Neural progenitor cell (in vitro differentiated cells): ENCODE data around the gene TRPV2. TPM values are rescaled to one million over a fixed set of nuclear protein-coding genes. Genes with fewer than 3 reads are reported as not detected.
"Not testable (repeated sequence)": the region's sequence is repeated elsewhere in the genome, so short reads cannot be mapped to it uniquely, and the experiment has no call there.

ENCODE experiments used
- DNase-seq: peaks from one replicate; pipeline ENCODE4 v3.0.0-alpha.2; 2016; ENCODE audit warnings: low spot score
- H2AFZ ChIP-seq: fragments of 200-600 bp; sonication (generic); replicated peaks from 2 replicates; pipeline ENCODE4 v1.6.1; 2016; ENCODE audit warnings: antibody characterized with exemption
- H3F3A ChIP-seq: fragments of 200-600 bp; sonication (generic); 2 replicates; pipeline ENCODE4 v1.6.1; 2016; ENCODE audit warnings: antibody characterized with exemption, low read depth
- H3K27ac ChIP-seq: fragments of 200-600 bp; sonication (generic); 2 replicates; pipeline ENCODE4 v1.5.1; 2016; ENCODE audit warnings: mild to moderate bottlenecking
- H3K27me3 ChIP-seq: fragments of 200-600 bp; sonication (generic); 2 replicates; pipeline ENCODE4 v1.6.1; 2016; ENCODE audit warnings: mild to moderate bottlenecking, moderate library complexity
- H3K36me3 ChIP-seq: fragments of 200-600 bp; sonication (generic); 2 replicates; pipeline ENCODE4 v1.5.1; 2016
- H3K4me1 ChIP-seq: fragments of 200-600 bp; sonication (generic); 2 replicates; pipeline ENCODE4 v1.6.1; 2016; ENCODE audit warnings: mixed run types
- H3K4me2 ChIP-seq: fragments of 200-600 bp; sonication (generic); 2 replicates; pipeline ENCODE4 v1.6.1; 2016
- H3K4me3 ChIP-seq: fragments of 200-600 bp; sonication (generic); 2 replicates; pipeline ENCODE4 v1.5.1; 2016
- H3K79me2 ChIP-seq: fragments of 200-600 bp; sonication (generic); 2 replicates; pipeline ENCODE4 v1.6.1; 2016; ENCODE audit warnings: low read depth
- H3K9ac ChIP-seq: fragments of 200-600 bp; sonication (generic); 2 replicates; pipeline ENCODE4 v1.6.1; 2016
- H3K9me3 ChIP-seq: fragments of 200-600 bp; sonication (generic); 2 replicates; pipeline ENCODE4 v1.5.1; 2016; ENCODE audit warnings: low read depth
- H4K20me1 ChIP-seq: fragments of 200-600 bp; sonication (generic); 2 replicates; pipeline ENCODE4 v1.6.1; 2016; ENCODE audit warnings: low read depth
- H3K27ac Mint-ChIP-seq: 3 replicates; pipeline ENCODE4 v1.8.0; 2021; ENCODE audit warnings: mixed read lengths
- H3K27me3 Mint-ChIP-seq: 2 replicates; pipeline ENCODE4 v1.8.0; 2022; ENCODE audit warnings: low read depth, mild to moderate bottlenecking, inconsistent platforms, moderate library complexity, mixed read lengths; ENCODE audit not compliant: insufficient read depth
- H3K36me3 Mint-ChIP-seq: 3 replicates; pipeline ENCODE4 v1.8.0; 2021; ENCODE audit warnings: mixed read lengths
- H3K4me1 Mint-ChIP-seq: 3 replicates; pipeline ENCODE4 v1.8.0; 2021; ENCODE audit warnings: mixed read lengths
- H3K4me3 Mint-ChIP-seq: 3 replicates; pipeline ENCODE4 v1.8.0; 2021; ENCODE audit warnings: mild to moderate bottlenecking, moderate library complexity, mixed read lengths
- H3K9me3 Mint-ChIP-seq: 3 replicates; pipeline ENCODE4 v1.8.0; 2020; ENCODE audit warnings: mixed read lengths
- EZH2 ChIP-seq: fragments of 200-600 bp; sonication (generic); IDR thresholded peaks from 2 replicates; pipeline ENCODE4 v1.6.1; 2017; ENCODE audit warnings: antibody characterized with exemption, mild to moderate bottlenecking, moderate library complexity
- EZH2phosphoT487 ChIP-seq: fragments of 200-600 bp; sonication (generic); IDR thresholded peaks from 2 replicates; pipeline ENCODE4 v1.6.1; 2017; ENCODE audit warnings: antibody characterized with exemption
- total RNA-seq: library from RNA; depleted of rRNA; stranded (reverse); fragments of >200 nt; gene quantifications from 2 replicates; pipeline ENCODE4 v1.2.3, GENCODE V29; 2015; ENCODE audit warnings: low replicate concordance
- TF ChIP-seq, protein P1 (sequence below): fragments of 200-600 bp; sonication (generic); IDR thresholded peaks from 2 replicates; pipeline ENCODE4 v1.5.1; 2017; ENCODE audit warnings: antibody characterized with exemption, mild to moderate bottlenecking

The TRPV2 gene
- total RNA-seq, 1 donor from 2014 or later = 0.49 TPM

DNA sequence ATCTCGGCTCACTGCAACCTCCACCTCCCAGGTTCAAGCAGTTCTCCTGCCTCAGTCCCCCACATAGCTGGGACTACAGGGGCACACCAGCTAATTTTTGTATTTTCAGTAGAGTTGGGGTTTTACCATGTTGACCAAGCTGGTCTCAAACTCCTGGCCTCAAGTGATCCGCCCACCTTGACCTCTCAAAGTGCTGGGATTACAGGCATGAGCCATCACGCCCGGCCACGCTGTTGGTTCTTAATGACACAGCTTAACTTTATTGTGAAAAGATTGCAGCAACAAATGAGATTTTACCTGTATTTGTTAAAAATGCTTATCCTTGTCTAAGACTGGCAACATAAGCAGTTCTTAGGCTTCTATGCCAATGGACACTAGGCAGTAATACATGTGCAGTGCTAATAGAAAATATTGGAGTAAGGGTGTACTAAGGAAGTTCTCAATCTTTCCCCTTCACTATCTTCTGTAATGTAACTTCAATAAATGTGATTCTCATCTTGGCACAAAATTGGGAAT lies 31.5 kb upstream of the TRPV2 start:
- Histone ChIP-seq H3F3A (peaks cover 79% of the 10 kb centered on the region), H4K20me1 (peaks cover 38% of the 10 kb centered on the region), H3K27me3 (no peaks in the 10 kb centered on the region), H3K36me3 (peaks cover 5% of the 10 kb centered on the region), H2AFZ (no peak overlapping the region), H3K4me2 (peak overlapping the region; percentile 78), H3K9me3 (no peaks in the 10 kb centered on the region), H3K4me1 (peaks cover 21% of the 10 kb centered on the region), H3K27ac (no peak overlapping the region), H3K9ac (no peak overlapping the region), H3K4me3 (no peak overlapping the region), H3K79me2 (peaks cover 31% of the 10 kb centered on the region)
- peaks cover 18% of the 10 kb centered on the region for H3K27me3 Mint-ChIP-seq
- H3K4me3 Mint-ChIP-seq = peak overlapping the region; percentile 65
- TF ChIP-seq EZH2 (no peak), EZH2phosphoT487 (no peak)
- TF ChIP-seq, protein P1, sequence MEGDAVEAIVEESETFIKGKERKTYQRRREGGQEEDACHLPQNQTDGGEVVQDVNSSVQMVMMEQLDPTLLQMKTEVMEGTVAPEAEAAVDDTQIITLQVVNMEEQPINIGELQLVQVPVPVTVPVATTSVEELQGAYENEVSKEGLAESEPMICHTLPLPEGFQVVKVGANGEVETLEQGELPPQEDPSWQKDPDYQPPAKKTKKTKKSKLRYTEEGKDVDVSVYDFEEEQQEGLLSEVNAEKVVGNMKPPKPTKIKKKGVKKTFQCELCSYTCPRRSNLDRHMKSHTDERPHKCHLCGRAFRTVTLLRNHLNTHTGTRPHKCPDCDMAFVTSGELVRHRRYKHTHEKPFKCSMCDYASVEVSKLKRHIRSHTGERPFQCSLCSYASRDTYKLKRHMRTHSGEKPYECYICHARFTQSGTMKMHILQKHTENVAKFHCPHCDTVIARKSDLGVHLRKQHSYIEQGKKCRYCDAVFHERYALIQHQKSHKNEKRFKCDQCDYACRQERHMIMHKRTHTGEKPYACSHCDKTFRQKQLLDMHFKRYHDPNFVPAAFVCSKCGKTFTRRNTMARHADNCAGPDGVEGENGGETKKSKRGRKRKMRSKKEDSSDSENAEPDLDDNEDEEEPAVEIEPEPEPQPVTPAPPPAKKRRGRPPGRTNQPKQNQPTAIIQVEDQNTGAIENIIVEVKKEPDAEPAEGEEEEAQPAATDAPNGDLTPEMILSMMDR = no peak
- peaks cover 37% of the 10 kb centered on the region for H3K4me1 Mint-ChIP-seq
- H3K9me3 Mint-ChIP-seq = peaks cover 8% of the 10 kb centered on the region
- peaks cover 24% of the 10 kb centered on the region for H3K36me3 Mint-ChIP-seq
- H3K27ac Mint-ChIP-seq = no peak overlapping the region
- no peak for DNase-seq

DNA sequence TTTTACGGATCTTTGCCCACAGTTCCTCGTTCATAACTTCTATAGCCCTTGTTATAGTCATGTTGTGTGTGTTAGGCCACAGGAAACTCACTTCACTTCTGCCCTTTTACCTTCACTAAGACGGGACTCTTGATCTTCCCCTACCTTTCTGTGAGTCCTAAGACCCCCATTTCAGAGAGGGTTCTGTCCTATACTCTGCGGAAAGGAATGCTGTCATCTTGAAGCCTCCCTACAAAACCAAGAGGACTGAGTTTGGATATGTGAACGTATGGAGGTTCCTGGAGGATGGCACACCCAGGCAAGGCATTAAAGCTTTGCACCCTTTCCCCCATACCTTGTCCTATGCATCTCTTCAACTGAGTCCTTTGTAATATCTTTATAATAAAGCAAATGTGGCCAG lies 30.8 kb upstream of the TRPV2 start:
- Mint-ChIP-seq H3K4me1 (peaks cover 37% of the 10 kb centered on the region), H3K4me3 (no peak overlapping the region), H3K27ac (no peak overlapping the region), H3K27me3 (peaks cover 18% of the 10 kb centered on the region), H3K36me3 (peaks cover 24% of the 10 kb centered on the region), H3K9me3 (peaks cover 8% of the 10 kb centered on the region)
- Histone ChIP-seq H3K79me2 (peaks cover 31% of the 10 kb centered on the region), H3K9me3 (no peaks in the 10 kb centered on the region), H3K4me1 (peaks cover 21% of the 10 kb centered on the region), H3K27me3 (no peaks in the 10 kb centered on the region), H2AFZ (no peak overlapping the region), H3K9ac (no peak overlapping the region), H4K20me1 (peaks cover 38% of the 10 kb centered on the region), H3F3A (peaks cover 72% of the 10 kb centered on the region), H3K4me3 (no peak overlapping the region), H3K27ac (no peak overlapping the region), H3K4me2 (no peak overlapping the region), H3K36me3 (peaks cover 5% of the 10 kb centered on the region)
- TF ChIP-seq EZH2phosphoT487 (no peak), EZH2 (no peak)
- TF ChIP-seq, protein P1 = no peak
- no peak for DNase-seq

DNA sequence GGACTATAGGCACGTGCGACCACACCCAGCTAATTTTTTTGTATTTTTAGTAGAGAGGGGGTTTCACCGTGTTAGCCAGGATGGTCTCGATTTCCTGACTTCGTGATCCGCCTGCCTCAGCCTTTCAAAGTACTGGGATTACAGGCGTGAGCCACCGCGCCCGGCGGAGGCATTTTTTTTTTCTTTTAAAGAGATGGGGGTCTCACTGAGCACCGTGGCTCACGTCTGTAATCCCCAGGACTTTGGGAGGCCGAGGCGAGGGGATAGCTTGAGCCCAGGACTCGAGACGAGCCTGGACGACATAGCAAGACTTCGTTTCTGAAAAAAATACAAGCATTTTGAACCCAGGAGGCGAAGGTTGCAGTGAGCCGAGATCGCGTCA lies 29.3 kb upstream of the TRPV2 start:
- peaks cover 18% of the 10 kb centered on the region for H3K27me3 Mint-ChIP-seq
- peaks cover 21% of the 10 kb centered on the region for H3K36me3 Mint-ChIP-seq
- H3K4me1 ChIP-seq = peaks cover 18% of the 10 kb centered on the region
- peak; percentile 25 for DNase-seq
- H3K9me3 Mint-ChIP-seq, H3K9me3 ChIP-seq, H3K27ac Mint-ChIP-seq, H3K9ac ChIP-seq, H3K27ac ChIP-seq, H3K27me3 ChIP-seq, H3K36me3 ChIP-seq: not testable (repeated sequence)
- H3K4me3 ChIP-seq = peak overlapping the region; percentile 53
- H4K20me1 ChIP-seq = peaks cover 38% of the 10 kb centered on the region
- H3K79me2 ChIP-seq = peaks cover 29% of the 10 kb centered on the region
- peaks cover 64% of the 10 kb centered on the region for H3F3A ChIP-seq
- peak overlapping the region; percentile 92 for H3K4me3 Mint-ChIP-seq
- peak overlapping the region; percentile 81 for H2AFZ ChIP-seq
- peak overlapping the region; percentile 69 for H3K4me2 ChIP-seq
- H3K4me1 Mint-ChIP-seq = peaks cover 31% of the 10 kb centered on the region

DNA sequence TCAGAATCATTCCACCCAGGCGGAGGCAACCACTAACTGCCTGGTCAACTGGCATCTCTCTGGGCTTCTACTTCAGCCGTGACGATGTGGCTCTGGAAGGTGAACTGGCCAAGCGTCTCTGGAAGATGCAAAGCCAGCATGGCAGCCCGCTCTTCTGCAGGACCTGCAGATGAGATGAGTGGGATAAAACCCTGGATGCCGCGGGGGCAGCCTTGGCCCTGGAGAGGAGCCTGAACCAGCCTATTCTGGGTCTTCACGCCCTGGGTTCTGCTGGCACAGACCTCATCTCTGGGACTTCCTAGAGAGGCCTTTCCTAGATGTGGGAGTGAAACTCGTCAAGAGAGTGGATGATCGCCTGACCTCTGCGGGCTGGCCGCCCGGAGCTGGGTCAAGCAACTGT lies 23.9 kb upstream of the TRPV2 start:
- H3K4me3 Mint-ChIP-seq = no peak overlapping the region
- peaks cover 6% of the 10 kb centered on the region for H3K27me3 Mint-ChIP-seq
- Histone ChIP-seq H3F3A (peaks cover 20% of the 10 kb centered on the region), H3K36me3 (no peaks in the 10 kb centered on the region), H3K27ac (no peak overlapping the region), H3K4me1 (no peaks in the 10 kb centered on the region), H2AFZ (no peak overlapping the region), H3K4me2 (no peak overlapping the region), H3K4me3 (no peak overlapping the region), H3K9me3 (no peaks in the 10 kb centered on the region), H3K79me2 (no peaks in the 10 kb centered on the region), H3K9ac (no peak overlapping the region), H3K27me3 (no peaks in the 10 kb centered on the region), H4K20me1 (no peaks in the 10 kb centered on the region)
- H3K9me3 Mint-ChIP-seq = no peaks in the 10 kb centered on the region
- peaks cover 7% of the 10 kb centered on the region for H3K4me1 Mint-ChIP-seq
- no peak for DNase-seq
- no peak overlapping the region for H3K27ac Mint-ChIP-seq
- TF ChIP-seq, protein P1 = no peak
- TF ChIP-seq EZH2phosphoT487 (no peak), EZH2 (no peak)
- no peaks in the 10 kb centered on the region for H3K36me3 Mint-ChIP-seq

DNA sequence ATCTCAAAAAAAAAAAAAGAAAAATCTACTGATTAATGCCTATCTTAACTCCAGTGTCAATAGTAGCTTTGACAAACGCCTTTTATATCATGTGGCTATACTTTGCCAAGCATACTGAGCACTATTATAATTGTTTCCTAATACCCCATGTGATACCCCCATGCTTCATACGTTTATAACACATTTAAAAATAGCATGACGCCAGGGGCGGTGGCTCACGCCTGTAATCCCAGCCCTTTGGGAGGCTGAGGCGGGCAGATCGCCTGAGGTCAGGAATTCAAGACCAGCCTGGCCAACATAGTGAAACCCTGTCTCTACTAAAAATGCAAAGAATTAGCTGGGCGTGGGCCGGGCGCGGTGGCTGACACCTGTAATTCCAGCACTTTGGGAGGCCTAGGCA lies 22.9 kb upstream of the TRPV2 start:
- H3K4me1 Mint-ChIP-seq, H3K9me3 Mint-ChIP-seq, H3K9me3 ChIP-seq, H3K27me3 Mint-ChIP-seq, H3K36me3 Mint-ChIP-seq, DNase-seq, H3K79me2 ChIP-seq, H3K4me1 ChIP-seq, H4K20me1 ChIP-seq, H3K9ac ChIP-seq, H3K36me3 ChIP-seq, H2AFZ ChIP-seq, H3K4me2 ChIP-seq, H3K4me3 Mint-ChIP-seq, H3K4me3 ChIP-seq, H3K27ac Mint-ChIP-seq, H3K27me3 ChIP-seq, H3F3A ChIP-seq, H3K27ac ChIP-seq: not testable (repeated sequence)

DNA sequence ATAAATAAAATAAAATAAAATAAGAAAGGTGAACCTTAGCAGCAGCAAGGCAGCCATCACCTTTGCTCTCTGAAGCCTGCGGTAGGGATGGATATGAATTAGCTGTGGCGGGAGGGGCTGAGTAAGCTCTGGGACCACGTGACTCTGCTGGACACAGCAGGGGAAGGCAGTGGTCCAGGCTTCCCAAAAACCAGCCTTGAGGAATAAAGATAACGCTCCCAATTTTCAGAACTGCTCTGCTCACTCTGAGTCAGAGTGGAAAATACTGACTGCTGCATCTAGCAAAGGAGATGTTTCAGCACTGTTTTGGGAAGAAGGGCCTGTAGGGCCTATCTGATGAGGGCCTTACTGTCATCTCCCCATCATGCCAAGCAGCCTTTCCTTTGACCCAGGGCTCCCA lies 19.5 kb upstream of the TRPV2 start:
- H2AFZ ChIP-seq, H3K9me3 ChIP-seq, H3K4me2 ChIP-seq, H3K36me3 ChIP-seq, H3K4me1 ChIP-seq, H3K27ac Mint-ChIP-seq, H3K4me1 Mint-ChIP-seq, H3K36me3 Mint-ChIP-seq, H3K27ac ChIP-seq, H4K20me1 ChIP-seq, H3K9me3 Mint-ChIP-seq, H3K4me3 Mint-ChIP-seq, H3K27me3 ChIP-seq, H3K4me3 ChIP-seq, DNase-seq, H3F3A ChIP-seq, H3K79me2 ChIP-seq, H3K27me3 Mint-ChIP-seq: not testable (repeated sequence)
- peak overlapping the region; percentile 8 for H3K9ac ChIP-seq
